ENCODE measurements around the gene IL17B.
"Not testable (repeated sequence)": the region's sequence is repeated elsewhere in the genome, so short reads cannot be mapped to it uniquely, and the experiment has no call there.

IL17B gene

DNA sequence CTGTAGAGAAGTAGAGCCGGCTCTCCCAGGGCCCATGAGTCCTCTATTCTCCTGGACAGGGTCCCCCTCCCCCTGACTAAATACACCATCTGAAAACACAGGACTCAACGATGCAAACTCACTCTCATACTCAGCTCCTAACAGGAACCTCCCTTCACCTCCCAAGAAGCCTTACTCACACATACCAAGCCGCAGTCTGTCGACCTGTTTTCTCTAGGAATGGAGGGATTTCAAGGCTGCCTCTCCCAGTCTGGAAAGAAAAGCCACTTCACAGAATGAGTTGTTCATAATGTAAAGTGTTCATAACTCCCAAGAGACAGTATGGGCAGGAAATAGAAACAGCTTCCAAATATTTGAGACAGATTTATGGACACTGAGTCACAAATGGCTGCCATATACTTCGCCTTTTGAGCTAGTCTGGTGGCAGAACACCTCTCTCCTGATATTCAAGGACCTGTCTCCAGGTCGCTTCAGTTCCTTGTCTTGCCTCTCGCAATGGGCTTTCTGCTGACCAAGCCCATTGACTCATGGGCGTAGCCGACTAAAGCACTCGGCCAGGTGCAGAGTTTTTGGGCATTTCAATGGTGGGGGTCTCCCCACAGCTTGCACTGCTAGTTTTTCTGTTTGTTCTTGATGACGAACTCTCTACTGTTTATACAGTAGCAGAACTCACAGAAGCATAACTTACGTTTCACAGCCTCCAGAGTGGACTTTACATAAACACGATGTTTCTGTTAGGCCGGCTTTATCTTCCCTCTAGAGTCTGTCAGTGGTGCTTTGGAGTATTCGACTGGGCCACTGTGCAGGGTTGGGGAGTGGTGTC is 25.0 kb upstream of the IL17B start:
- H3K4me3 ChIP-seq (ENCODE audit: low read depth, low read length): no peak overlapping the region

DNA sequence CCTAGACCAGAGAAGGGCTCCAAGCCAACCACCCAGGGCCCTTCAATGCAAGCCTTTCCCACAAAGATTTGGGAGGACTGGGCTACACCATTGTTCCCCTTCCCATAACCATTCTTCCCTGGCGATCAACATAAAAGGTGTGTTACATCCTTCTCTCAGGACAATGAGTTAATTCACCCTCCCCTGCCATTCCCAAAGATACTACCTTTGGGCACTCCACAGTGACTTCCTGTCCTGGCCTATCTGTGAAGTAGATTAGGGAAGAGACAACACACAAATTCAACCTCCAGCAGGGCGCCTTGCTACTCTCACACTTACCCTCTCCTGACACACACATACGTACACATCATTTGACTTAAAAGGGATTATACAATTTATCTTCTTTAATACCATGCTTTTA is 23.2 kb upstream of the IL17B start:
- no peak overlapping the region for H3K4me3 ChIP-seq (ENCODE audit: low read depth, low read length)

DNA sequence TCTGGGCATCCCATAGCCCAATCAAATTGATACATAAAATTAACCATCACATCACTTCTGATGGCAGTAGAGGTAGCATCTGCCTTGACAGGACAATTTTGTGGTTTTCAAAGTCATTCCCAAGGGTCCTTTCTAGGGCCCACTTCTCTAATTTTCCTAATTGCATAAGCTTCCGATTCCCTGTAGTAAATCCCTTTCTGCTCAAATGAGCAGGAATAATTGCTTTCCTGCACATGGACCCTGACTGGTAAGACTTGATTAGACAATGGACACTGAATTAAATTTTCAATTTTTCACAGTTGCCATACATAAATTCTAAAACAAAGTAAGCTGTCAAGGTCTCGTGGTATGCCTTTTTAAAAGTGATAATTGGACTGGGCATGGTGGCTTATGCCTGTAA is 22.0 kb upstream of the IL17B start:
- no peak overlapping the region for H3K4me3 ChIP-seq (ENCODE audit: low read depth, low read length)

DNA sequence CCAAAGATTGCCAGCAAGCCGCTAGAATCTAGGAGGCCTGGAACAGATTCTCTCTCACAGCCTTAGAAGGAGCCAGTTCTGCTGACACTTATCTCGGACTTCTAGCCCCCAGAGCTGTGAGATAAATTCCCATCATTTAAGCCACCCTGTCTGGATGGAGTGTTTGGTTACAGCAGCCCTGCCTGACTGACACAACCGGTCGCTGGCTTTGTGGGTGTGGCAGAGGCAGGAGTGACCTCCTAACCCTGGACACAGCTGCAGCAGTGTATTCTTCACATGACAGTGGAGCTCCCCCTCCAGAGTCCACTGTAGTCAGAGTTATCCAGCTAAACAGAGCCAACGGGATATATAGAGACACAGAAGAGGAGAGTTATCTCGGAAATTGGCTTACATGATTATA is 21.2 kb upstream of the IL17B start:
- H3K4me3 ChIP-seq (ENCODE audit: low read depth, low read length): no peak overlapping the region

DNA sequence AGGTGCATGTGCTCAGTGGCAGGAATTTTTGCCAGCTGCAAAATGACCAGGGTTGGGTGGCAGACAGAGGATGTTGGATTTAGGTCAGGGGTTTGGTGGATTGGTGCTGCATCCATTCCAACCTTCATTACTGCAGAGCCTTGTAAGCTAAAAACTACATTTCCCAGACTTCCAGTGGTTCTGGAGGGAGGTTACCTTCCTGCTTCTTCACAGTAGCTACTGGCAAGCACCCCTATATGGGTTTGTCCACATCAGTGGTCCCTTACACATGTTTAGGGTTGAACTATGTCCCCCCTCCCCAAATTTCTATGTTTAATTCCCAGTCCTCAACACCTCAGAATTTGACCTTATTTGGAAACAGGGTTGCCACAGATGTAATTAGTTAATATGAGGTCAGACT is 20.7 kb upstream of the IL17B start:
- no peak overlapping the region for H3K4me3 ChIP-seq (ENCODE audit: low read depth, low read length)

DNA sequence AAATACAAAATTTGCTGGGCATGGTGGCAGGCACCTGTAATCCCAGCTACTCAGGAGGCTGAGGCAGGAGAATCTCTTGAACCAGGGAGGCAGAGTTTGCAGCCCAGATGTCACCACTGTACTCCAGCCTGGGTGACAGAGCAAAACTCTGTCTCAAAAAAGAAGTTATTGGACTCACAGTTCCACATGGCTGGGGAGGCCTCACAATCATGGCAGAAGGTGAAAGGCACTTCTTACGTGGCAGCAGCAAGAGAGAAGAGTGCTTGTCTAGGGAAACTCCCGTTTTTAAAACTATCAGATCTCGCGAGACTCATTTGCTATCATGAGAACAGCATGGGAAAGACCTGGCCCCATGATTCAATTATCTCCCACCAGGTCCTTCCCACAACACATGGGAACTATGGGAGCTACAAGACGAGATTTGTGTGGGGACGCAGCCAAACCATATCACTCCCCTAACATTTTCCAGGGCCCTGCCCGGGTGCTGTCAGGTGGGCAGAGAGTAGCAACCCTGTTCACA is 19.7 kb upstream of the IL17B start:
- H3K4me3 ChIP-seq (ENCODE audit: low read depth, low read length): not testable (repeated sequence)

DNA sequence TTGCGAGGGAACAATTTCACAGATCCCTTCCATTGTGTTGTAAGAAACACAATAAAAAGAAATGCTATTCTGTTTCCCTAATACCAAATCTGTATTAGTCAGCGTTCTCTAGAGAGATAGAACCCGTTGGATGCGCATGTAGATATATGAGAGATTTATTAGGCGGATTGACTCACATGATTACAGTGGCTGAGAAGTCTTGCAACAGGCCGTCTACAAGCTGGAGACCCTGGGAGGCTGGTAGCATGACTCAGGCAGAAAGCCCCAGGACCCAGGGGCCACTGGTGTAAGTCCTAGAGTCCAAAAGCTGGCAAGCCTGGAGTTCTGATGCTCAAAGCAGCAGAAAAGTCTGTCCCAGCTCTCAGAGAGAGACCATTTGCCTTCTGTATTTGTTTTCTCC is 18.4 kb upstream of the IL17B start:
- no peak overlapping the region for H3K4me3 ChIP-seq (ENCODE audit: low read depth, low read length)

DNA sequence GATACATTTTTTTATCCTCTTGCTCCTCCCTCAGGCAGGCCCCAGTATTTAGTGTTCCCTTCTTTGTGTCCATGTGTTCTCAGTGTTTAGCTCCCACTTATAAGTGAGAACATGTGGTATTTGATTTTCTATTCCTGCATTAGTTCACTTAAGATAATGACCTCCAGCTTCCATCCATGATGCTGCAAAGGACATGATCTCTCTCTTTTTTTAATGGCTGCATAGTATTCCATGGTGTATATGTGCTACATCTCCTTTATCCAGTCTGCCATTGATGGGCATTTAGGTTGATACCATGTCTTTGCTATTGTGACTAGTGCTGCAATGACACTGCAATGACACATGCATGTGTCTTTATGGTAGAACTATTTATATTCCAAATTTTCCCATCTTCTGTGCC is 15.9 kb upstream of the IL17B start:
- not testable (repeated sequence) for H3K4me3 ChIP-seq (ENCODE audit: low read depth, low read length)

DNA sequence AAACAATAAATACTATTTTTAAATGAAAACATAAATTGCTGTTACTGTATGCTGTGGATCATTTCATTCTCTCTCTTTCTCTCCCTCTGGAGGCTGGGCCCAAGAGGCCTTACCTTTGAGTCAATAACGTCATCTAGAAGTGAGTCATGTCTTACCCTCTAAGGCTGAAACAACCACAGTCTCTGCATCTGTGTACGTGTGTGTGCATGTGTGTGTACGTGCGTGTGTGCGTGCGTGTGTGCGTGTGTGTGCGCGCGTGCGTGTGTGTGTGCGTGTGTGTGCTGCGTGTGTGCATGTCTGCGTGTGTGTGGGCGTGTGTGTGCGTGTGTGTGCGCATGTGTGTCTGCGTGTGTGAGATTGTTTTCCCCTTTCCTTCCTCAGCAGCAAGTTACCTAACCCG is 13.6 kb upstream of the IL17B start:
- no peak overlapping the region for H3K4me3 ChIP-seq (ENCODE audit: low read depth, low read length)

DNA sequence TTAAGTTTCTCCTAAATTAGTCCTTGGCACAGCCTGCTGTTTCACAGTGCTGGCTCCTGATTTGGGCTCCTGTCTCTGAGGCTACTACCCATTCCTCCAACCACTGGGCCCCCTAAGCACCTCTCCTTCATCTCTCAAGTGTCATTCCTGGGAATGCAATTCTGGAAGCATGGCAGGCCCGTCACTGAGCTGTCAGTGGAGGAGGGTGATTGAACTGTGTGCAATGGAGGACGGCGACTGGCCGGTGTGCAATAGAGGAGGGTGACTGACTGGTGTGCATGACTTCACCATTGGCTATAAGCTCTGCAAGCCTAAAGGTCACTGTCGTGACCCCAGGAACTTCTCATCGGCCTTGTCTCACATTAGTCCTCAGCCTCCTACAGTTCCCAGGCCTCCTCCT is 12.4 kb upstream of the IL17B start:
- H3K4me3 ChIP-seq (ENCODE audit: low read depth, low read length): no peak overlapping the region

DNA sequence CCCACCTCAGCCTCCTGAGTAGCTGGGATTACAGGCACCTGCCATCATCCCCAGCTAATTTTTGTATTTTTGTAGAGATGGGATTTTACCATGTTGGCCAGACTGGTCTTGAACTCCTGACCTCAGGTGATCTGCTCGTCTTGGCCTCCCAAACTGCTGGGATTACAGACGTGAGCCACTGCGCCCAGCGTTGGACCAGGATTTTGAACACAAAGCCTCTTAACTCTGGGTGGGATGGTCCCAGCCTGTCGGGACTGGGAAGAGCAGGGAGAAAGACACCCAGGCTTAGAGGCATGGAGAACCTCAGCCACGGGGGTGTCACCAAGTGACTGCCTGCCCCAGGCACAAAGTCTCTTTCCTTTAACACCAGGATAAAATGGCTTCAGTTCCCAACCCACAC is 12.0 kb upstream of the IL17B start:
- not testable (repeated sequence) for H3K4me3 ChIP-seq (ENCODE audit: low read depth, low read length)

DNA sequence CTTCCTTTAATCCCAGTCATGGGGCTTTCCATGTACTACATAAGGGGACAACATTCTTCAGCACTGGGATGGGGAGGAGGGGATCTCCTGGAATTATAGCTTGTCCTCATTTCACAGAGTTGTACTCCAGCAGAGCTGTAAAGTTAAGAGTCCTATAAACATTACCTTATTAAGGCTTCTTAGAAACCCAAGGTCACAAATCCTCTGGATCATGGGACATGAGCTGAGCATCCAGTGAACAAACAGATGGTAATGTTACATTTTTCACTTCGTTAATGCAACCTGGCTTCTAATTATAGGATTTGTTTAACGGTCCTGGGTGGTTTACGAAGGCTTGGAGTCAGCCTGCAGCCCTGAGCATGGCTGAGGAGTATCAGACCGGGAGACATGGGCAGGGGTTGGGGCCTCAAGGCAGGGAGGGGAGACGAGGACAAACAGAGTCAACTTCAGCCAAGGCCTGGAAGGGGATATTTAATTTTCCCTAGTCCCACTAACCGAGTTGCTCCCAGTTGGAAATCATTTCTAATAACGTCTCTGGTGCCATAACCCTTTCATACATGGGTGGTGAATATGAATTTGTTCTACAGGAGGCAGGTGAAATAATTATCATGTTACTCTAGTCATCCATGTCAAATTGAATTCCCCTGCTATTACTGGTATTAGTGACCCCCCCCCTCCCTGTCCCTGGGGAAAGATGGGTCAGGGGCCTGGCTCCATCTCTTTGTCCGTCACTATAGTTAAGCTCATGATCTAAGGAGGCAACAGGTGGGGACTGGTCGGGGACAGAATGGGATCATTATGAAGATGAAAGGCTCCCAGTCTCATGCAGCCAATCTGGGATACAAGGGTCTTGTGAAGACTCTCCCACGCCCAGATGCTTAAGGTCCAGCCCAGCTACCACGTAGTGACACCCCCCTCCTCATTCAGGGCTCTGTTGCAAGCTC is 10.7 kb upstream of the IL17B start:
- no peak overlapping the region for H3K4me3 ChIP-seq (ENCODE audit: low read depth, low read length)

DNA sequence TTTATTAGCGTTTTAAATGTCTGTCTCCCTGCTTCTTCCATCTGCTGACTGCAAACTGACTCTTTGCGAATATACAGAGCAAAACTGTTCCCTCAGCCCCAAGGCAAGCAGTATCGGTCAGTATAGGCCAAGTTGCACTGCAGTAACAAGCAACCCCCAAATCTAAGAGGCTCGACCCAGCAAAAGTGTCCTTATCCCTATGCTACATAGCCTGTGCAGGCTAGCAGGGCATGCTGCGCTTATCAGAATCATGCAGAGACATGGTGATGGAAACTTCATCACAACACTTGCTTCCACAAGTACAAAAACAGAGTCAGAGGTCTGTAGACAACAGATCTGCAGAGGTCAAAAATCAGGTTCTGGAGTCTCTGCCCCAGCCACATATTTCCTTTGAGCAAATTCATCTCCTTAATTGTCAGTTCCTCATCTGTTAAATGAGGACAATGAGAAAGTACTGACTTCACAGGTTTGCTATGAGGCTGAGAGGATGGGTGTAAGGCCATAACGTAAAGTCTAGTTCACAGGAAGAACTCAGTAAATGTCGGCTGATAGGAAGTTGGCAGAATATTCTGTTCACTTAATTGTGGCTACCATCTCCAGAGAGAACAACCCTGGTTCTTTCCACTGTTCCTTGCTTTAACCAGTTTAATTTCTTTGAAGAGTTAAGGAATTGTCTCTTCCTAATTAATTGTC is 9.6 kb upstream of the IL17B start:
- H3K4me3 ChIP-seq (ENCODE audit: low read depth, low read length): no peak overlapping the region

DNA sequence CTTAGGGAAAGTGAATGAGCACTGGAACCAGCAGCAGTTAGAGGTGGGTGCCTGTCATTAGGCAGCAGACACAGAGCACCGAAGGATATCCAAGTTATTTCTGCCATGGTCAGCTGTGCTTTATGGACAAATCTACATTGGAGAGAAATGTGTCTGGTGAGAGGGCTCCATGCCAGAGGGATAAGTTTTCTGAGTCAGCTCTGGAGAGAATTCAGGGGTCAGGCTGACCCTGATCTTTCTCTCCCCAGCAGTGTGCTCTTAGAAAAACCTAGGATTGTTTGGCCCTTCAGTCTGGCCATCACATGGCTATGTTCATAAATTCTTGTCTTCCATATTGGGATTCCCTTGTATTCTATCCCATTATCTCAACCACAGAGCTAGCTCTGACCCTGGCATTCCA is 8.9 kb upstream of the IL17B start:
- H3K4me3 ChIP-seq (ENCODE audit: low read depth, low read length): no peak overlapping the region

DNA sequence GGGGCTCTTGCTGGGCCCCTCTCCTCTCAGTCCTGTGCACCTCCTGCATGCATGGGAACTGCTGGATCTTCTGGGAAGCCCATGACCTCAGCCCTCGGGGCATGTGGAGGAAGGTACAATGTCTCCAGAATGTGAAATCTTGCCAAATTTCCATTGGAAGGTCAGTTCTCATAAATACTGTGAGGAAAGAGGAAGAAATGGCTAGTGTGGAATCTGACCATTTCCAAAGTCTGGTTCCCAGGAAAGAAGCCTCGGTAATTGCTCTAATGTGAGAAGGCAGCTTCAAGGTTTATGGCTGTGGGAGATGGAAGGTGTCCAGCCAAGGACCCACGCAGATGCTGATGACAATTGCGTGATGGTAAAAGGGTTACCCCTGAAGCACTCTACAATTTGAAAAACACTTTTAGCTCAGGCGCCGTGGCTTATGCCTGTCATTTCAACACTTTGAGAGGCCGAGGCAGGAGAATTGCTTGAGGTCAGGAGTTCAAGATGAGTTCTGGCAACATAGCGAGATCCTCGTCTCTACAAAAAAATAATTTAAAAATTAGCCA is 8.1 kb upstream of the IL17B start:
- H3K4me3 ChIP-seq (ENCODE audit: low read depth, low read length): no peak overlapping the region

DNA sequence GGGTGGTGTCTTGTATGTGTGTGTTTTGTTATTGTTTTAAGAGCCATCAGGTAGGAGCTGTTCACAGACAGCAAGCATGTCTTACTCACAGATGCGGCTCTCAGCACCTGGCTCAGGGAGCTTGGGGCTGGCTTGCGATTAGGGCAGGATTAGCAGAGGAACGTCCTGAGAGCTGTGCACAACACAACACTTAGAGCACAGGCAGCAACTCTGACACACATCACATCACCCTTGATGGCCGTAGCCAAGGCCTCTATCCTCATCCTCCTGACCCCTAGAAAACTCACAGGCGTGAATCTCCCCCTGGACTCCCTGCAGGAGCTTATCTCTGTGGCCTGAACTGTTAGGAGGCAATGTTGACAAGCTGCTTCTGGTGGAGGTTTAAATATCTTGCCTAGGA is 7.1 kb upstream of the IL17B start:
- H3K4me3 ChIP-seq (ENCODE audit: low read depth, low read length): no peak overlapping the region

DNA sequence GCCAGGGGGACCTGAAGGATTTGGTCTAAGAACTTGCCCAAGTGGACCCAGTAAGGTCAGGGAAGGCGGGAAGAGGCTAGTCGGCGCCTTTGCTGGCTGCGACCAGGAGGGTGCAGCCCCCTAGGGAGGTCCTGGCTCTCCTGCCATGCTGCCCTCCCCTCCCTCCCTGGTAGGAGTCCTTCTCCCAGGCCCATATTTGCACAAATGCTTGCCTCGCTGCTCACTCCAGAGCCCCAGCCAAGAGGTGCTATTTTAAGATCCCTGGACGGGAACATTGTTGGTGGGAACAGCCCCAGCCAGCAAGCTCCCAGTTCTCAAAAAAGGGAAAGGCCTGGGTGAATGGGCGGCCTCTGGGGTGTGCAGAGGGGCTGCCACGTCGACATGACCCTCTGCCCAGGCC is 4.3 kb upstream of the IL17B start:
- no peak overlapping the region for H3K4me3 ChIP-seq (ENCODE audit: low read depth, low read length)

DNA sequence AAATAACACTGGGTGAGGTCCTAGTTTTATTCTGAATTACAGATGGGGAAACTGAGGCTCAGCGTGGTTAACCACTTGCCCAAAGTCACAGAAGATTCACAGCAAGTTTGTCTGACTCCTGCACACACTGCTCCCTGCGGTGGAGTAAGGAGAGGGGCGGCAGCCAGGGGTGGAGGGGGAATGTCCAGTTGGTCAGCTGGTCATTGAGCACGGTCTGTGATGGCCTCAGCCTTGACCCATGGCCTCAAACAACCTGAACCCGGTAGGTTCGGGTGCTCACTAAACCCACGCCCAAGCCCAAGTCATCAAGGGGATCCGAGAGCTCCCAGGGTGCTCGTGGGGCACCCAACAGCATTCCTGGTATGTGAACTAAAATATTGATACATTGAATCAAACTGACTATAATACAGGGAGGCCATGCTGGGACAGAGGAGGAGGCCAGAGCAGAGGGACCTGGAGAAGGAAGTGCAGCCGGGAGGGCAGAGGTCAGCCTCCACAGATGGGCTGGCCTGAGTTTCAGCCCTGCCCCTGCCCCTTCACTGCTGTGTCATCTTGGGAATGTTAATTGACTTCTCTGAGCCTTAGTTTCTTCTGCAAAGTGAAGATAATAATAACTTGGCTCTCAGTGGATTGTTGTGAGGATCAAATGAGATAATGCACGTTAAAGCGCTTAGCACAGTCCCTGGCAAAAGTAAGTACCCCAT is 3.6 kb upstream of the IL17B start:
- H3K4me3 ChIP-seq (ENCODE audit: low read depth, low read length): no peak overlapping the region

DNA sequence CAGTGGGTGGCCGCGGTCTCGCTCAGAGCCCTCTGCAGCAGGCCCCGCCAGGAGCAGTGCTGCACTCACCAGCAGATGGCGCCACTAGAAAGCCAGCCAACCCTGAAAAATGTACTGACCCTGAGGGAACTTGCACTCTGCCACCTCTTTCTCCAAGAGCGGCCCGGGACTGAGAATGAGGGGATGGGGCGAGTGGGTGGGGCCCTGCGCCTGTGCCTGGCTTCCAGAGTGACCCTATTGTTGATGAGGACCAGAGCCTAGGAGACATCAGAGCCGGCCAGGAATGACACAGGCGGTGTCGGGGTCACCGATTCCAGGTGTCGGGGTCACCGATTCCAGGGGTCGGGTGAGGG is 2.9 kb upstream of the IL17B start:
- no peak overlapping the region for H3K4me3 ChIP-seq (ENCODE audit: low read depth, low read length)

DNA sequence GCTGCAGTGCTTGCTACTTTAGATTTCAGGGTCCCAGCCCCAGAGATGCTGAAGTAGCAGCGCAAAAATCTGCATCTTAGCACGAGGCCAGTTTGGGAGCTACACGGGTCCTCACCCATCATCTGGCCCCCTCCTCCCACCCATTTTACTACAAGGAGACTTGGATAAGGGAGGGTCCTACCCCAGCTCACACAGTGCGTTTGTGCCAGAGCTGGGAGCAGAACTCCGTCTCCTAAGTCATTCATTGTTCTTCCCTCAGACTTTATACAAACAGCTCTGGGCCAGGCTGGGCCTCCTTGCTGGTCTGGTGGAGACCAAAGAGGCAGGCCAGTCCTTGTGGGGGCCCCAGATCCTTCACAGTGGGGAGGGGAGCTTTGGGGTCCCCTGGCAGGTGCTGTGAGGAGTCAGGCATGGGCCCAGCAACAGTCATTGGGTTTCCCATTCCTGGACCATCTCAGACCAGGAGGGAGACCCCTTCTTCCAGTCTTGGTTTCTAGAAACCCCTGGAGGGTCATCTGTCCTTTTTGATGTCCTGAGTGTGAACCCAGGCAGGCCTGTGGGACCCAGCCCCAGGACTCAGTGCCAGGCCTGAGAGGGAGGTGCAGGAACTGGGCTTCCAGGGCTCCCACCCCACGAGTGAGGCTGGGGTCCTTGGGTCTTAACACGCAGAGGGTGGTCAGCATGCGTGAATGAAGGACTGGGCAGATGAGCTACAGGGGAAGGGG is 2.3 kb upstream of the IL17B start:
- H3K4me3 ChIP-seq (ENCODE audit: low read depth, low read length): no peak overlapping the region

Measured in iPS-11a (cell line).